Gastroesophageal sphincter (tissue), 4 donors: Measurements from ENCODE around the gene PAX3. TPM values are rescaled to one million over a fixed set of nuclear protein-coding genes. Genes with fewer than 3 reads are reported as not detected.

ENCODE experiments used
- ATAC-seq: fragments of 150-250 bp; one replicate; pipeline ENCODE4 v1.9.1; 2016; ENCODE audit warnings: mild to moderate bottlenecking, moderate library complexity
- H3K27ac ChIP-seq, 4 donors: fragments of 200-600 bp; sonication (generic) in 3 of 4; 1 replicate in 3 of 4; 2 replicates in 1 of 4; pipeline ENCODE4 v1.5.1; 2016 to 2019
- H3K27me3 ChIP-seq: fragments of 200-600 bp; sonication (generic); one replicate; pipeline ENCODE4 v1.5.1; 2019
- H3K36me3 ChIP-seq, 2 donors: fragments of 200-600 bp; sonication (generic); one replicate each; pipeline ENCODE4 v1.5.1; 2019; ENCODE audit warnings: control low read depth in 1 of 2
- H3K4me1 ChIP-seq, 3 donors: fragments of 200-600 bp; sonication (generic); 1 replicate in 2 of 3; 2 replicates in 1 of 3; pipeline ENCODE4 v1.5.1; 2016 to 2019; ENCODE audit warnings: control low read depth in 2 of 3
- H3K4me3 ChIP-seq, 2 donors: fragments of 200-600 bp; sonication (generic); one replicate each; pipeline ENCODE4 v1.5.1; 2019; ENCODE audit warnings: mild to moderate bottlenecking in 1 of 2, moderate library complexity in 1 of 2
- H3K9me3 ChIP-seq, 3 donors: fragments of 200-600 bp; sonication (generic); one replicate each; pipeline ENCODE4 v1.5.1; 2017 to 2019; ENCODE audit warnings: control low read depth in 2 of 3
- EP300 ChIP-seq: sonication (generic); formaldehyde crosslinking; IDR thresholded peaks from one replicate; pipeline ENCODE4 v1.6.1; 2017; ENCODE audit warnings: antibody characterized with exemption, mild to moderate bottlenecking
- POLR2A ChIP-seq, 2 donors: fragments of 450-650 bp; IDR thresholded peaks; one replicate each; pipeline ENCODE4 v1.6.1; 2017; ENCODE audit warnings: antibody characterized with exemption in 2 of 2, mild to moderate bottlenecking in 2 of 2, moderate library complexity in 1 of 2
- POLR2AphosphoS5 ChIP-seq: sonication (generic); formaldehyde crosslinking; IDR thresholded peaks from one replicate; pipeline ENCODE4 v1.6.1; 2017; ENCODE audit warnings: antibody characterized with exemption
- WGBS, 2 donors: methylation state at CpG; one replicate each; pipeline ENCODE4 v1.1.5; 2018; ENCODE audit warnings: low coverage in 1 of 2; 5-methylcytosine and 5-hydroxymethylcytosine counted together
- total RNA-seq, 4 donors: library from RNA; depleted of rRNA; stranded (reverse); fragments of >200 nt; gene quantifications; one replicate each; pipeline ENCODE4 v1.1.0, GENCODE V29; 2016
- TF ChIP-seq, protein P1 (sequence below), 4 experiments: fragments of 200-600 bp in 2 of 4; fragments of 450-650 bp in 2 of 4; sonication (generic) in 1 of 4; IDR thresholded peaks; one replicate each; pipeline ENCODE4 v1.5.1; 2017 to 2019; ENCODE audit warnings: antibody characterized with exemption in 4 of 4, mild to moderate bottlenecking in 2 of 4, moderate library complexity in 2 of 4

The PAX3 gene
- total RNA-seq, 4 donors from 2014 or later = 0.31 TPM; not detected in 3

DNA sequence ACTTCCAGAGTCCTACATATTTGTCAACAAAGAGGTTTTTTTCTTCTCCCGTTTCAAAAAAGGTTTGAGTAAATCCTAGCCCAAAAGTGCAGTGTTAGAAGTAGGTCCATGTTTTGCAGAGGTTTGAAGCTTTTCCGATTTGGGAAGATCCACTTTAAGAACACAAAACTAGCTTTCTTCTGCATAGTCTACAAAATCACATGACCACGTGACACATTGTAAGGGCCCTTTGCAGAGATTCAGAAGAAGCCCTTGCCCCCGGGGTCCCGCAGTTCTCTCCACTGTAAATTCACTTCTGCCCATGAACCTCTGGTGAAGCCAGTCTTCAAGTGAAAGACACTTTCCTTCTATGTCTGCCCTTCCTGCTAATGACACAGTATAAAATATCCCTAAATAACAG, 49.4 kb downstream of the PAX3 start:
- ATAC-seq = no peak
- H3K36me3 ChIP-seq = no peaks in the 10 kb centered on the region
- no peaks in the 10 kb centered on the region for H3K9me3 ChIP-seq
- no peak overlapping the region for H3K27ac ChIP-seq
- no peaks in the 10 kb centered on the region for H3K4me1 ChIP-seq
- H3K27me3 ChIP-seq = no peaks in the 10 kb centered on the region
- no peak overlapping the region for H3K4me3 ChIP-seq
- WGBS, 2 donors = 78 to 81% methylated on average over 3 to 5 of the region's 5 CpGs
- TF ChIP-seq POLR2A (IDR thresholded peaks at IDR 0.05) (no peak), EP300 (no peak)
- TF ChIP-seq, protein P1, sequence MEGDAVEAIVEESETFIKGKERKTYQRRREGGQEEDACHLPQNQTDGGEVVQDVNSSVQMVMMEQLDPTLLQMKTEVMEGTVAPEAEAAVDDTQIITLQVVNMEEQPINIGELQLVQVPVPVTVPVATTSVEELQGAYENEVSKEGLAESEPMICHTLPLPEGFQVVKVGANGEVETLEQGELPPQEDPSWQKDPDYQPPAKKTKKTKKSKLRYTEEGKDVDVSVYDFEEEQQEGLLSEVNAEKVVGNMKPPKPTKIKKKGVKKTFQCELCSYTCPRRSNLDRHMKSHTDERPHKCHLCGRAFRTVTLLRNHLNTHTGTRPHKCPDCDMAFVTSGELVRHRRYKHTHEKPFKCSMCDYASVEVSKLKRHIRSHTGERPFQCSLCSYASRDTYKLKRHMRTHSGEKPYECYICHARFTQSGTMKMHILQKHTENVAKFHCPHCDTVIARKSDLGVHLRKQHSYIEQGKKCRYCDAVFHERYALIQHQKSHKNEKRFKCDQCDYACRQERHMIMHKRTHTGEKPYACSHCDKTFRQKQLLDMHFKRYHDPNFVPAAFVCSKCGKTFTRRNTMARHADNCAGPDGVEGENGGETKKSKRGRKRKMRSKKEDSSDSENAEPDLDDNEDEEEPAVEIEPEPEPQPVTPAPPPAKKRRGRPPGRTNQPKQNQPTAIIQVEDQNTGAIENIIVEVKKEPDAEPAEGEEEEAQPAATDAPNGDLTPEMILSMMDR (IDR thresholded peaks at IDR 0.05) = no peak

DNA sequence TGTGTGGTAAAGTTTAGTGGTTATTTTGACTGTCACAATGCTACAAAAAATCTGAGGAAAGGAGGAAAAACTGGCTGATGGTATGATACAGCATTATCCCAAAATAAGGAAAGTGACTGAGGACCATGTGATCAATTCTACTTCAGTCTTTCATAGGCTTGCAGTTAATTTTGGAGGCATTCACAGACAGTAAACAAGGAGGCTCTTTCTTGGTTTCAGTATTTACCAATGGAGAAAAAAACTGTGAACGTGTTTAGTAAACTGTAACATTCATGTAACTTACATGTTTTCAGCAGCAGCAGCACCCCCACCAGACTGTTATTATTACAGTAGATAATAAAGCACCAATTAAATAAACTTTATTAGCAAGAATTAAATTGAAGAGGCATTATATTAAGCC, 50.0 kb downstream of the PAX3 start:
- no peak for TF ChIP-seq POLR2A (IDR thresholded peaks at IDR 0.05)
- no peak for TF ChIP-seq POLR2AphosphoS5
- TF ChIP-seq, protein P1 (IDR thresholded peaks at IDR 0.05) = no peak
- TF ChIP-seq EP300 = no peak
- Histone ChIP-seq H3K4me1 (no peaks in the 10 kb centered on the region), H3K36me3 (no peaks in the 10 kb centered on the region), H3K27me3 (no peaks in the 10 kb centered on the region), H3K9me3 (no peaks in the 10 kb centered on the region), H3K4me3 (no peak overlapping the region), H3K27ac (no peak overlapping the region)
- WGBS, 2 donors = 56 to 67% methylated on average over 1 of the region's 1 CpG
- ATAC-seq = no peak

DNA sequence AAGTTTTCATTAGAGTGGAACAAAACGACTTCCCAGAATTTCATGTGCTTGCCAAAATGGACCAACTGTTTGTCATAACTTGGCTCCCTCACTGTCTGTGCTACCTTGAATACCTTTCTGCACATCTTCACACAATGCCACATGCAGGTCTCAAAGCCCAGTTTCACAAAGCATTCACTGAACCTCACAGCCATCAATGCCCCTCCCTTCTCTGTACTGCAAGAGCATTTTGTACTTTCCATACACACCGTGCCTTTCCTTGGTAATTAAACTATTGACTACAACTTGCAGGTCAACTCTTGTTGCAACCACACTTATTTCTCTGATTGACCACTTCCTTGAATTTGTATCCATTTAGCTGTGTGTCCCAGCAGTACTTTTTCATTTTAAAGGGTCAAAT, 50.5 kb downstream of the PAX3 start:
- 43 to 73% methylated on average over 2 of the region's 2 CpGs for WGBS, 2 donors
- H3K9me3 ChIP-seq = no peaks in the 10 kb centered on the region
- ATAC-seq = no peak
- no peaks in the 10 kb centered on the region for H3K36me3 ChIP-seq
- no peak overlapping the region for H3K27ac ChIP-seq
- no peak overlapping the region for H3K4me3 ChIP-seq
- TF ChIP-seq POLR2A (IDR thresholded peaks at IDR 0.05) (no peak), EP300 (no peak), POLR2AphosphoS5 (no peak)
- TF ChIP-seq, protein P1 (IDR thresholded peaks at IDR 0.05) = no peak
- no peaks in the 10 kb centered on the region for H3K4me1 ChIP-seq
- no peaks in the 10 kb centered on the region for H3K27me3 ChIP-seq

DNA sequence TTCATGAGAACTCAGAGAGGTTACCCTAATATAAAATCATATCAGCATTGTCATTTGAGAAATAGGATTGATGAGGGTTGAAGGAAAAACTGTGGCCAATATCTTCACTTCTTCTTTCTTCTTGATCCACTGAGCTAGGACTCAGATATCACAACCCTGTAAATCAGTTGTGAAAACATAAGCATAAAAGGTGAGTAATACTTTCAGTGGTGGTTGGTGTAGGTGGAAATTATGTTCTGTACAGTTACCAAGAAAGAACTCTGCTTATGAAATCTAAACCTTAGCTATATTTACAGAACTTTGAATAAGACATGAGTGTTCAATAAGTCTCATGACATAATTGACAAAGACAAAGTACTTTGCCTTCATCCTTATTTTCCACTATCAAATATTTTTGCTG, 56.3 kb downstream of the PAX3 start:
- peaks cover 0 to 4% (median 0%) of the 10 kb centered on the region in 3 donors for H3K4me1 ChIP-seq
- ATAC-seq = no peak
- no peak for TF ChIP-seq POLR2A (IDR thresholded peaks at IDR 0.05)
- no peak for TF ChIP-seq EP300
- TF ChIP-seq, protein P1 (IDR thresholded peaks at IDR 0.05) = no peak
- TF ChIP-seq POLR2AphosphoS5 = no peak
- H3K9me3 ChIP-seq = no peaks in the 10 kb centered on the region
- no peak overlapping the region for H3K27ac ChIP-seq
- H3K27me3 ChIP-seq = peaks cover 47% of the 10 kb centered on the region
- no peak overlapping the region for H3K4me3 ChIP-seq
- H3K36me3 ChIP-seq = no peaks in the 10 kb centered on the region

DNA sequence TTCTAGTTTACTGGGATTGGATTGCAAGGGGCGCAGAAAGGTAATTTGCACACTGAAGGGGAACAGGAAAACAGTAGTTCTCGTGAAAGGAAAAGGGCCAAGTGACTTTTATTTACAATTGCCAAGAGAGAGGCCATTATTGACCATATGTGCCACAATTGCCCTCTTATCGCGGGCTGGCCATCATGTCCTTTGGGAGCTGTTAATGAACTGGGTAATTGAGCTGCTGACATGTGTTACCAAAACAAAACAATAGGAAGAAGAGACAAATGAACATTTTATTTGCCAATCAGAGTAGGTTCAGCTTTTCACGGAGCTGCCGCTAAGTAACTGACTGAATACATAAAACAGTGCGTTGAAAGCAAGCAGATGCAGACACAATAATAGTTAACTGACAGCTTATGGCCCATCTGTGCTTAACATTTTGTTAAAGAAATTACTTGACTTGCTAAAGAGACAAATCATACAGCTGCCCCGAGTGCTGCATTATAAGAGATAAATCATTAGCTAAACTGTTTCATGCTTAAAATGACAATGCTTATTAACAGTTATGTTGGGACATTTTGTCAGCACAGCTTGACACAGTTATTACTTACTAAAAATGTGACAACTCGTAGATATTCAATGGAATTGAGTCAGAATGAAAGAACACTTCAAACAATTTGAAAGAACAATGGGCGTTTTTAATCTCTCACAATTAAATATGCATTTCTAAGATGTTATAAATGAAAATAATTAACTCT, 57.5 kb downstream of the PAX3 start:
- WGBS, 2 donors = 11 to 12% methylated on average over 10 of the region's 10 CpGs
- Histone ChIP-seq H3K4me1 (peaks cover 0 to 4% (median 0%) of the 10 kb centered on the region in 3 donors), H3K36me3 (no peaks in the 10 kb centered on the region), H3K27me3 (peaks cover 47% of the 10 kb centered on the region), H3K4me3 (no peak overlapping the region), H3K27ac (no peak overlapping the region), H3K9me3 (no peaks in the 10 kb centered on the region)
- TF ChIP-seq, protein P1 (IDR thresholded peaks at IDR 0.05) = no peak
- no peak for TF ChIP-seq POLR2AphosphoS5
- no peak for TF ChIP-seq EP300
- no peak for TF ChIP-seq POLR2A (IDR thresholded peaks at IDR 0.05)
- no peak for ATAC-seq
